GM19238 (cell line): Measurements from ENCODE around the gene WBP1L.

Source experiments
- DNase-seq: peaks from one replicate; pipeline ENCODE4 v3.0.0; 2011; ENCODE audit warnings: low spot score; ENCODE audit not compliant: insufficient read length

WBP1L gene

DNA sequence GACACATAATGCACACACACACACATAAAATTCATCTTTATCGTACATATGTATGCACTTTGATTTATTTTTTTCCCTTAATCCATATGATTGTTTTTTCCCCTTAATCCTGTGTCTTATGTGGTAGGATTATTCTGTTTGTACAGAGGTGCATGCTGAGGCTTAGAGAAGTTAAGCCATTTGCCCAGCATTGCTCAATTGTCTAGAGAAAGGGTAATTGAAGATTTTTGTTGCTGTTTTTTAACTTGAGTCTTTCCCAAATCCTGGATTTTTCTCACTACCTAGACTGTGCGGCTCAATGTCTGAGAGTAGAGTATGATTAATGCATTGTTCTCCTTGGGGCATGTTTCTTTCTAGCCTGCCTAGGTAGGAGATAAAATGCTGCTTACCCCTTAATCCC lies 35.0 kb downstream of the WBP1L start:
- no peak for DNase-seq

DNA sequence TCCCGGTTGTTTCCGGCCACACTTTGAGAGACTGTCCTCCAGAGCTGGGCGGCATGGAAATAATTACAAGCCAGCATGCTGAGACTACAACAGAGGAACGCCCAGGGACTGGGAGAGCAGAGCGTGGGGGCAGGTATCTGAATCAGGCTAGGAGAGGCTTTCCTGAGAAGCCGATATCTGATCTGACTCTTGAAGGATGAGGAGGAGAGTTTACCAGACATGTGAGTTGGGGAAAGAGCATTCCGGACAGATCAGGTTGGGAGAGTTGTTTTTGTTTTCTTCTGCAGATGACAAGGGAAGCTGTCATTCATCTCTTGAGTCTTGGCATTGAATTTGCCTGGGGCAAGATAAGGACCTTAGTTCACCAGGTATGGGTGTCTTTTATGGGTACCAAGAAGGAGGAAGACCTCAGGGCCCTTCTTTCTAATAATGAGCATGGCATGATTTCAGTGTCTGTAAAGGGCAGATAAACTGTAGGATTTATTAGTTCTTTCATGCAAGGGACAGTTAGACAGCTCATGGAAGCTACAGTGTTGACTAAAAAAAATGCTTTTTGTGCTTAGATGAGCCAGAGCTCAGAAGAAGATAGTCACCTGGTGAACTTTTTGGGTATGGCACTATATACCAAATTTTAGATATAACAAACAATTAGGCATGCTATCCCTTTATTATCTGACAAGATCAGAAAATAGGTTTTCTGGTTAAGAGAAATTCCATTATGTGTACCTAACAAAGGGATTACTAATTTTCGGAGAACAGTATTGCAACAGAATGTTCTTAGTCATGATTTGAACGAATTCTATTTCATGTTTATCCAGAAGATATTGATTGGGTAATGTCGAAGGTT lies 36.2 kb downstream of the WBP1L start:
- no peak for DNase-seq

DNA sequence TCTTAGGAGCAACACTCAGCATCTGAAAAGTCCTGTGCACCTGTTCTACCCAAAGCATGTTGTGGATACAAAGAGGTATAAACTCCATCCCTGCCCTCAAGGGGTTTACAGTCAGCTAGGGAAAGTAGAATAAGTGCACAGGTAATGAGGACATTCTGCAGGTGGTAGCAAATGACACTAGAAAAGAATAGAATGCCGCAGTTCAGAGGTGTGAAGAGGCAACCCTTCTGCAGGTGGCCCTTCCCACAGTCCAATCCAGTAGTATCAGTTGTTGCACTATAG lies 36.7 kb downstream of the WBP1L start:
- DNase-seq, result no peak

GRCh38 chr10:102781090-102781920 lies 37.6 kb downstream of the WBP1L start:
- no peak for DNase-seq

DNA sequence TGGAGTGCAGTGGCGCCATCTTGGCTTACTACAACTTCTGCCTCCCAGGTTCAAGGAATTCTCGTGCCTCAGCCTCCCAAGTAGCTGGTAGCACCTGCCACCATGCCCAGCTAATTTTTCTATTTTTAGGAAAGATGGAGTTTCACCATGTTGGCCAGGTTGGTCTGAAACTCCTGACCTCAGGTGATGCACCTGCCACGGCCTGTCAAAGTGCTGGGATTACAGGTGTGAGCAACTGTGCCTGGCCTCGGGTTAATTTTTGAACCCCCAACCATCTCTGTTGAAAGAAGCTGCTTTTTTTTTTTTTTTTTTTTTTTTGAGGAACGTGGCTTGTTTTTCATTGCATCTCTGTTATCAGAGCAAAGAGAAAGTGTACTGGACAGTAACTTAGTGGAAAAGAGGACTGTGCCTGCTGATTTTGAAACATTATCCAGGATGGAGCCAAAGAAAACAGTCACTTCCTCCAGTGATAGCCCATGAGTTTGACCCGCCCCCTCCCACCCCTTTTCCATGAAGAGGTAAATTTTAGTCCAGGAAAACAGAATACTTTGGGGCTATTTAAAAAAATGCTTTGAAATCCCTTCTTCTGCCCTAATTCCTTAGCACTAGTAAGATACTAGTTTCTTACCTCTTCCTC lies 38.3 kb downstream of the WBP1L start:
- DNase-seq, result no peak

DNA sequence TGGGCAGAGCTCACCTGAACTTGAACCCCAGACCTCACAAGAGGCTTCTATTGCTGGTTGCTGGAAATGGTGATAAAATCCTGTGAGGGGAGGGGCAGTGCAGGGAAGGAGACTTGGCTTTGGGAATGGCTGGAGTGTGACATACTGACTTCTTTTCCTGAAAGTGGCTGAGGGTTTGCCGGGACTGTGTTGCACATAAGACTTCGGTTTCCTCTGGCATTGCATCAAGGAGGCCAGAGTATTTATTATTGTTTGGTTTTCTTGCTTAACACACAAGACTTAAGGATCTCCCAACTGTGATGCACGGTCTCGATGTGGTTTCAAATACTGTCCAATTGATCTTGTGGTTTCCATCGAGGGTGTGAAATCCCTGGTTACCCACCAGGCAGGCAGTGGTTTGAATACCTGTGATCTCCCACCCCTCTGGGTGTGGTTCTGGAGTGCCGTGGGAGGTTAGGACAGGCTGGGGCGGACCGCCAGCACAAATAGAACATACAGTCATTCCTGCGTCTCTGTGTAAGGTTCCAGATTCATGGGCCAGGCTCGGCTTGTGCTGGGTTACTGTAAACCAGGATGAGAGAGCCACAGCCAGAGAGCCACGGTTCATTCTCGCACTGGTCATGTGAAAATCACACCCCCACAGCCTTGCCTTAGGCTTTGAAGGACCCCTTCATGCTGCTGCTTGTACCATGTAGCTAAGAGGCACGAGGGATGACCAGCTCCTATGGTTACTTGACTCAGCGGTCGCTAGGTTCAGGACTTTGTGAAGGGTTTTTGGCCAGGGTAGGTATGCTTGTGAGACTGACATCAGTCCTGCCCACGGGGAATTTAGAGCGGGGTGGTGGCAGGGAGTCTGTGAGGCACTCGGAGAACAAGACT lies 39.2 kb downstream of the WBP1L start:
- no peak for DNase-seq

DNA sequence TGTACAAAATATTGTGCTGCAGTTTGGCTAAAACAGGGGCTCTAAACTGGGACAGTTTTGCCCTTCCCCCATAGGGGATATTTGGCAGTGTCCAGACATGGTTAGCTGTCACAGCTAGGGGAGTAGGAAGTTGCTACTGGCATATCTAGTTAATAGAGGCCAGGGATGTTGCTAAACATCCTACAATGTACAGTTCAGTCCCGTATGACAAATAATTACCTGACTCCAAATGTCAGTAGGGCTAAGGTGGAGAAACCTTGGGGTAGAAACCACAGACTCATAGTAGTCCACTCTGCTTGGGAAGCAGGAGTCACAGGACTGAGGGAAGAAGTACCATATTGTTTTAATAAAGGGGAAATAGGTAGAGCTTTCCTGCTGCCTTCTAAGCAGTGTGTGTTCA lies 39.8 kb downstream of the WBP1L start:
- no peak for DNase-seq

DNA sequence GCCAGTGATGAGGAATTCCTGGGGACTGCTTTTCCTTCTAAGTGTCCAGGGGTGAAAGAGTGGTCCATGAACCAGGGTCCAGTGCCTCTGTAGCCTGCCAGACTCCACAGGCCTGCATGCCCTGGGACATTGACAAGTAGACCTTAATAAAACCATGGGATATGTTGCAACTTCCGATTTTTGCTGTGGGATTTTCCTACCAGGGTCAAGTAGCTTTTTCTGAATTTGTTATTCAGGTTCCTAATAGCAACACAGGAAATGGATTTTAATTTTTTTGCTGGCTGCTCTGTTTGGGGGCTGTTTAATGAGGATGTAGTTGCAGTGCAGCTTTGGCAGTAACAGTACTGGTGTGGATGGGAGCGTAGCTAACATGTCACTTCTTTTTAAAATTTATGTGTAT lies 42.1 kb downstream of the WBP1L start:
- DNase-seq, result no peak

DNA sequence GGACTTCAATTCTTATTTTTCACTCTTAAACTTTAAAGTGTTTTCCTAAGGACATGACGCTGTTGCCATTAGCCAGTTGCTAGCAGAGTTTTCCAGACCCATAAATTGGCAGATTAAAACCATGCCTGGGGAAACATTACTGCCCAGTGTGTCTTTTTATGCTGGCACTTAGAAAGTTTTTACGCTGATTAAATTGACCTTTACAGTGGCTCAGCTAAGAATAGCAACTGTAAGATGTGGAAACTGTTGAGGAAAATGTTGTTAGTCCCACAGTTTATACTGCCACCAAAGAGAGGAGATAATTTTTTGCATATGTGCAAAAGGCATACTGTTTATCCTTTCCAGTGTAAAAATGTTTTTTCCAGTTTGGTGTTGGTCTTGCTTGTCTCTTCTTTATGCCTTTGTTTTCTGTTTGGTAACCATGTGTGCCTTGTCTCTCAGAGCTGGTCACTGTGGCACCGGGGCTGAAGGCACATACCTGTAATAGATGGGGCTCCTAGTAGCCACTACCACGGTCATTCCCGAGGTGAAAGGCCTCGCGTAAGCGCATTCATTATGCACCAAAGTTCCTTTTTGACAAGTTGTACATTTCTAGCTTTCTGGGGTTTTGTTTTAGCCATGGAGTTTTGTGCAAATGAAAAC lies 48.1 kb downstream of the WBP1L start:
- no peak for DNase-seq

- no peak for DNase-seq
These were observed 52.0 kb downstream of the WBP1L start for GRCh38 chr10:102795453-102796406.

DNA sequence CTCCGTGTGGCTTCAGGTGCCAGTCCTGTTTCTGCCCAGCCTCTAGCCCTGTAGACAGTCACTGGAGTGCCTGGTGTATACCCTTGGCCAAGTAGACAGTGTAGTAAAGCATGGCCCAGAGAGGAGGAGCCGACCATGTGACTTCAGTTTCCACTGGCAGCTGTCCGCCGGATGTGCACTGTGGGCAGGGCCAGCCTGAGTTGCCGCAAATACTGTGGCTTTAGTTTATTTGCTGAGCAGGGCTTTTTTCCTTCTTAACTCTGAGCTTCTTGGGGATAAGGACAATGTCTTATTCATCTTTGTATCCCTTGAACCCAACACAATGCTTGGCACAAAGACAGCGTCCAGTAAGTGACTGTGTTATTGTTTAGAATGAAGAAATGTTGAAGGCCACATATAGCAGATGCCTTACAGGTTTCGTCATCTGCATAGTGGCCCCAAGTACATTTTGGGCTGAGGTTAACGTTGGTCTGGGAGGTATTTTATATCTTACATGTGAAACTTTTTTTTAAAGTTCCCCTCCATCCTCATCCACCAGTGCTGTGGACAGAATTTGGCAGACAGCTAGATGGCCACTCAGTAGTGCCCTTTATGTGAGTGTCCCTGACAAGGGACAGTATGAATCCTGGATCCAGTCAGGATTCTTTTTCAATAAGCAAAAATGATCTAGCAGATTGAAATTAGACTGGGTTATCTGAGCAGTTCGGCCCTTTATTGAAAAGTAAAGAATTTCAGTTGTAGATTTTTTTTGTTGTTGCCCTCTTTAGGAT lies 52.8 kb downstream of the WBP1L start:
- peak; percentile 69 for DNase-seq

- DNase-seq, result no peak
These were observed 56.1 kb downstream of the WBP1L start for GRCh38 chr10:102799691-102800471.

GRCh38 chr10:102800611-102801335 lies 57.0 kb downstream of the WBP1L start:
- DNase-seq, result no peak

DNA sequence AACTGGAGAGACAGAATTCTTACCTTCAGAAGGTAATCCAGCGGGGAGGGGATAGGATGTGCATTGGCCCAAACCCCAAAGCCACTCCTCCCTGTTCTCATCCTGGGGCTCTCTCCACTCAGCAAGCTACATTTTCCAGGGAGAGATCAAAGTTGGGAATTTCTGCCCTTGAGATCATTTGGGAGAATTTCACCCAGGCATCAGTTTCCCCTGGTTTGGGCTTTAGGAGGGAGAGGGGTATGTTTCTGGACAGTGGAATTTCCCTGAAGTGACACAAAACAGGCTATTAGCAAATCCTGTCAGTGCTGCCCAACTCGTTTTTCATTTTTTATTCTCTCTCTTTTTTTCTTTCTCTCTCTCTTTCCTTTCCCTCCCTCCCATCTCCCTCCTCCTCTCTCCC lies 57.7 kb downstream of the WBP1L start:
- DNase-seq, result no peak

DNA sequence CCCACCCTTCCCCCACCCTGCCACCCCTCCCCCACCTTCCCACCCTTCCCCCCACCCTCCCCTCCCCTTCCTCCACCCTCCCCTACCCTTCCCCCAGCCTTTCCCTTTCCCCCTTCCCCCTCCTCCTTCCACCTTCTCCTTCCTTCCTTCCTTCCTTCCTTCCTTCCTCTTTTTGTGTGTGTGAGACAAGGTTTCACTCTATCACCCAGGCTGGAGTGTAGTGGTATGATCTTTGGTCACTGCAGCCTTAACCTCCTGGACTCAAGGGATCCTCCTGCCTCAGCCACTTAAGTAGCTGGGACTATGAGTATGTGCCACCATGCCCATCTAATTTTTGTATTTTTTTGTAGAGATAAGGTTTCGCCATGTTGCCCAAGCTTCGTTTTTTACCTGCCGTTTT lies 58.2 kb downstream of the WBP1L start:
- DNase-seq, result no peak

DNA sequence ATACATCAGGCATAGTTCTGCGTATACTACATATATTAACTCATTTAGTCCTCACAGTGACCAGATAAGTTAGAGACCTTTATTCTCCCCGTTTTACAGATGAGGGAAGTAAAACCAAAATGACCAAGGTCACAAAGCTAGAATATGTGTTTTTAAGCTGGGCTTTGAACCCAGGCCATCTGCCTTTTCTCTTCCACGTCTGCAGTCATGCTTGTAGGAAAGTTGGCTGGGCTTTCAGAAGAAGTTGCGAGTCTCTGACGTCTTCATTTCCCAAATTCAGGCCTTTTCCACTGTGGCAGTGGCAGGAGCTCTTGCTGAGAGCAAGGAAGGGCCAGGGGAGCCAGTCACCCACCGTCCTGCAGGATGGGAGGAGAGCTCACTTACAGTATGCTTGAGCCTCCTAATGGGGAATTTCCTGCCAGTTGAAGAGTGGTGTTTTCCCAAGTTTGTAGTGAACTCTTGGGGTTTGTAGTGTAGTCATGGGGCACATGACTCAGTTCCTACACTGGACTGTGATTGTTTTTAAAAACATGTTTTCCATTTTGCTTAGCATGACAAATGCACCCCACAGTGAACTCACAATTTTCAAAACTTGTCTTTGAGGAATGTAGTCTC lies 59.3 kb downstream of the WBP1L start:
- DNase-seq, result no peak

DNA sequence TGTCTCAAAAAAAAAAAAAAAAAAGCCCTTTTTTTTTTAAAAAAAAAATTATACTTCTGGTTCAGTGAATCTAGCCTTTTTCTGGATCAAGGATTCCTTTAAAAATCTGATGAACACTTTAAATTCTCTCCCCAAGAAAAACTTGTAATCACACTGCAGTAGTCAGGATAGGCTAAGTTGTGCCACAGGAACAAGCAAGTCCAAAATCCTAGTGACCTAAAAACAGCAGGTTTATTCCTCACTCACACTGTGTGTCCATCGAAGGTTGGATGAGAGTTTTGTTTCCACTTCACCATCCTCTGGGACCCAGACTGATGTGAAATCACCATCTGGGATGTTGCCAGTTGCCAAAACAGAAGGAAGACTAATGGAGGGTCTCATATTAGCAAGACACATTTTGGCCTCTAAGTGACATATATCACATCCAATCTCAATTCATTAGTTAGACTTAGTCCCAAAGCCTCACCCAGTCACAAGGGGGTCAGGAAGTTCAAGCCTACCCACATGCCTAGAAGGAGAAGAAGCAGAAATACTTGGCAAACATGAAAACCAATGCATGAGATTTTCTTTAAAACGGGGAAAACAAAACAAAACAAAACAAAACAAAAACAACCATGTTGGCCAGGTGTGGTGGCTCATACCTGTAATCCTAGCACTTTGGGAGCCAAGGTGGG lies 60.8 kb downstream of the WBP1L start:
- DNase-seq, result no peak
